NCI-H446 (cell line): ENCODE data around the gene PRKAG2.
A peak's percentile ranks its signal among the peaks of the same experiment; 100 is the strongest.
"Not testable (repeated sequence)": the region's sequence is repeated elsewhere in the genome, so short reads cannot be mapped to it uniquely, and the experiment has no call there.

ENCODE experiments used
- DNase-seq, 2 experiments: peaks; one replicate each; lab custom pipeline; 2025; lab: John Stamatoyannopoulos, UW

The PRKAG2 gene

DNA sequence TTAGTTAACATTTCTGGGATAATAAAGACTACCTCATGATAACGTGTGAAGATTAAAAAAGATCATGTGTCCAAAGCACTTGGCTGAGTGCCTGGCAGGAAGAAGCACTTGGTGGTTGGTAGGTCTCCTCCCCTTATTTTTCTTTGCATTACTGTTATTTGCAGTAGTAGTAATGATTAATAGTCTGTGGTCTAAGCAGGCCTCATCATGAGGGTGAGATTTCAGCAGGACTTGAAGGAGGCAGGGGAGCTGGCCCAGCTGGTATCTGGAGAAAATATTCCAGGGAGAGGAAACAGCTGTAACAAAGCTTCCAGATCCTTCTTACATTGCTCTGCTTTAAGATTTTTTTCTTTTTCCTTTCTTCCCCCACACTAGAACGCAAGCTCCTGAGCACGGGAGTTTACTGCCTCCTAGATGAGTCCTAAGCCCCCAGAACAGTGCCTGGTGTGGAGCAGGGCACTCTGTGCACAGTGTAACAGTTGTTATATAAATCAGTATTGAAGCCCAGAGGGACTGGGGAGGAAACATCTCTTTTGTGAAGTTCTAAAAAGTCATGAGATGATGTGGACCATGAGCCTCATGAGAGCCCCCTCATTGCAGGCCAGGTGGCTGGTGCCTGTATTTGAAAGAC is 326.1 kb downstream of the PRKAG2 start:
- no peak for DNase-seq

DNA sequence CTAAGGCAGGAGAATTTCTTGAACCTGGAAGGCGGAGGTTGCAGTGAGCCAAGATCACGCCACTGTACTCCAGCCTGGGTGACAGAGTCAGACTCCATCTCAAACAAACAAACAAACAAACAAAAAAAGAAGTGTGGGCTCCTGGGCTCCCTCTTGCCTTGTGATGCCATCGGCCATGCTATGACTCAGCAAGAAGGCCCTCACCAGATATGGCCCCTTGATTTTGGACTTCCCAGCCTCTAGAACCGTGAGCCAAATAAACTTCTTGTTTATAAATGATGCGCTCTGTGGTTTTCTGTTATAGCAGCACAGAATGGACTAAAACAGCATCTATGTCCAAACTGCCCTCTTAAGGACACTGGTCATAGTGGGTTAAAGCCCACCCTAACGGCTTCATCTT is 327.3 kb downstream of the PRKAG2 start:
- no peak for DNase-seq

- no peak for DNase-seq
These were observed 327.8 kb downstream of the PRKAG2 start for GRCh38 chr7:151549083-151549482.

DNA sequence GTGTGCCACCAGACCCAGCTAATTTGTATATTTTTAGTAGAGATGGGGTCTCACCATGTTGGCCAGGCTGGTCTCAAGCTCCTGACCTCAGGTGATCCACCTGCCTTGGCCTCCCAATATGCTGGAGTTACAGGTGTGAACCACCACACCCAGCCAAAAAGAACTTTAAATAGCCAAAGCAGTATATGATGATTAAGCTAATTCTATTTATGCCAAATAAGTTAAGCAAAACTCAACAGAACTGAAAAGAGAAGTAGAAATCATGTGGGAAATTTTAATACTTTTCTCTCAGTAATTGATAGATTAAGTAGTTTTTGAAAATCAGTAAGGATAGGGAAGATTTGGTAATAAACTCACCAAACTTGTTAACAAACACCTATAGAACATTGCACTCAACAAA is 332.7 kb downstream of the PRKAG2 start:
- no peak for DNase-seq

DNA sequence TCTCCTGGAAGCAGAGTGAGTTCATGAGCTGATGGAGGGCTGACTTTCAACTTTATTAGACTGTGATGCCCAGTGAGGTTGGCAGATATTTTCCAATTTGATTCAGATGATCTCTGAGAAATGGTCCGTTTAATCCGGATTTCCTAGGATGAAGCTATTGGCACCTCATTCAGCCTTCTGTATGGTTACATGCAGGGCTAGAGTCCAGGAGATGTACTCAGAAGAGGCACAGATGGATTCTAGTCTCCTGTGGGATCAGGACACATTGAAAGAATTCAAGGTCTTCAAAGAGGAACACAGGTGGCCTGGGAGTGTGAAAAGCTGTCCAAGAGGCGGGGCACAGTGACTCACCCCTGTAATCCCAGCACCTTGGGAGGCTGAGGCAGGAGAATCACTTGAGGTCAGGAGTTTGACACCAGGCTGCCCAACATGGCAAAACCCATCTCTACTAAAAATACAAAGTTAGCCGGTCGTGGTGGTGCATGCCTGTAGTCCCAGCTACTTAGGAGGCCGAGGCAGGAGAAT is 334.2 kb downstream of the PRKAG2 start:
- no peak for DNase-seq

DNA sequence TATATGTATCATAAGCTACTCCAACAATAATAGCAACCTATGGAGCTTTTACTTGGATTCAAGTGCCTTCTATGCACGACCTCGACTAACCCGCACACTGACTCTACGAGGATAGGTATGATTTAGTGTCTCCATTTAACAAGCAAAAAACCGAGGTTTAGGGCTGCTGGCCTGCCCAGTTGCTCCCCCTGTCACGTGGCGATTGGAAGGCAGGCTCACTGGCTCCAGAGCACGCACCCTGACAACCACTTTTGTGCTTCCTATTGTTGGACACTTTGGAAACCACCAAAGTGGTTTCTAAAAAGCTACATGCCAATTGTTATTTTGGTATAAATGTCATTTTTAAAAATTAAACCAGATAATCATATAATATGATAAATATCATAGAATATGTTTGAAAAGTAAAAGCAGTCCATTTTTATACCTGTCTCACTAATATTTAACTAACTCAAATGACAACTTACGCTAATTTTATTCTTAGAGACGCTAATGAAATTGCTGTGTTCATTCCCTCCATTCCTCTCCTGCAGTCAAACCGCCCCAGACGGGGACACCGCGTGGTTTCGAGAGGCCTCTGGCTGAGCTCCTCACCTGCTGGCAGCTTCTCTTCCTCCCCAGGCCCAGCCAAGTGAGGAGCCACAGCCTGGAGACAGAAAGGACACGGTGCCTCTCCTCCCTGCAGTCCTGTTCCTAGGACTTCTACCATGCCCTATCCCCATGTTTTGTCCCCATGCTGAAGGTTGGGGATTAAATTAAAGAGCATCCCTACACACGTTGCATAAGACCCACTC is 335.0 kb downstream of the PRKAG2 start:
- DNase-seq: no peak

DNA sequence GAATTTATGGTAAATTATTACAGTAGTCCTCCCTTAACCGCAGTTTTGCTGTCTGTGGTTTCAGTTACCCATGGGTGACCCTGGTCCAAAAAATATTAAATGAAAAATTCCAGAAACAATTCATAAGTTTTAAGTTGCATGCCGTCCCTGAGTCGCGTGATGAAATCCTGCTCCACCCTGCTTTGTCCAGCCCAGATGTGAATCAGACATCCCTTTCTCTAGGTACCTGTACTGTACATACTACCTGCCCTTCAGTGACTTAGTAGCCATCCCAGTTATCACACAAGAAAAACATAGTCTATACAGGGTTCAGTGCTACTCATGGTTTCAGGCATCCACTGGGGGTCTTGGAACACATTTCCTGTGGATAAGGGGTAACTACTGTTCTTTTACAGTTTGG is 336.8 kb downstream of the PRKAG2 start:
- DNase-seq: no peak

- no peak for DNase-seq
These were observed 337.7 kb downstream of the PRKAG2 start for GRCh38 chr7:151539088-151539671.

DNA sequence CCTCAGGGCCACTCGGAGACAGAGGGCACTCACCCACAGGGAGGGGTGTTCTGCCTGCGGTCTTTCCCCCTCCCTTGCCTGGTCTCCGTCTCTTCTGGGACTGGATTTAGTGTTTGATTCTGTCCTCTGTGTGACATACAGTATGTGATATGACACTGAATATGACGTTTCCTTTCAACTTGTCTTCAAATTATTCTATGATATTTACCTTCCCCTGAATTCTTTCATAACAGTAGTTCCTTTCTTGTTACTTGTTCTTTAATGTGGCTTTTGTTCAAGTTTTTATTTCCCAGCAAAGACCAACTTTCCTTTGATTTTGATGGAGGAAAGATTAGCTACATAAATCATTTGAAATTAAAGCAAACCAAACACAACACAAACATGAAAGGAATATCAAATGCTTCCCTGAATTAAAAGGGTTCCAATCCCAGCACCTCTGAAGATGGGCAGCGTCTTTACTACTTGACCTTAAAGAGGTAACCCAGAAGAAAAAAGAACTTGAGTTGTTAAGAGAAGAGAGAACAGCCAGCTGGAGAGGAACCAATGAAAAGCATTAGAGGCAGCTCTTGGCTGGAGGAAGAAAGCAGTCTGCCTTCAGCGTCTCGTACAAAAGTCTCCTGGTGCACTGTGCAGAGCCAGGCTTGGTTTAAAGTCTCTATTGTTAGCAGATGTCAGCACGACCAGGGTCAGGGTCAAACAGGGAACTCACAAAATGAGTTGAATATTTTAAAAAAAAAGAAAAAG is 338.9 kb downstream of the PRKAG2 start:
- DNase-seq: peak; percentile 25 to 35

DNA sequence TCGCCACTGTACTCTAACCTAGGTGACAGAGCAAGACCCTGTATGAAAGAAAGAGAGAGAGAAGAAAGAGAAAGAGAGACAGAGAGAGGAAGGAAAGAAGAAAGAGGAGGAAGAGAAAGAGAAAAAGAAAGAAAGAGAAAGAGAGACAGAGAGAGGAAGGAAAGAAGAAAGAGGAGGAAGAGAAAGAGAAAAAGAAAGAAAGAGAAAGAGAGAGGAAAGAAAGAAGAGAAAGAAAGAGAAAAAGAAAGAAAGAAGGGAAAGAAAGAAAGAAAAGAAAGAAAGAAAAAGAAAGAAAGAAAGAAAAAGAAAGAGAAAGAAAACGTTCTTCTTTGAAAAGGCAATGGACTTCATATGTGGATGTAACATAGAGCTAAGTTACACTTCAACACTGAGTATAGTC is 340.7 kb downstream of the PRKAG2 start:
- DNase-seq: not testable (repeated sequence)

DNA sequence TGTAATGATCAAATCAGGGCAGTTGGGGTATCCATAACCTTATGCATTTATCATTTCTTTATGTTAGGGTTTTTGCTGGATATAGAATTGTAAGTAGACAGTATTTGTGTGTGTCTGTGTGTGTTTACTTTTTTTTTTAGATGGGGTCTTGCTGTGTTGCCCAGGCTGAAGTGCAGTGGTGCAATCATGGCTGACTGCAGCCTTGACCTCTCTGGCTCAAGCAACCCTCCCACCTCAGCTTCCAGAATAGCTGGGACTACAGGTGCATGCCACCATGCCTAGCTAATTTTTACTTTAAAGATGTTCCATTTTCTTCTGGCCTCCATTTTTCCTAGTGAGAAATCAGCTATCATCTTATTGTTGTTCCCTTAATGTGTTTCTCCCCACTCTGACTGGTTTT is 347.1 kb downstream of the PRKAG2 start:
- no peak for DNase-seq

- DNase-seq: no peak
These were observed 352.1 kb downstream of the PRKAG2 start for GRCh38 chr7:151524845-151525244.

GRCh38 chr7:151524331-151524730 is 352.6 kb downstream of the PRKAG2 start:
- no peak for DNase-seq

DNA sequence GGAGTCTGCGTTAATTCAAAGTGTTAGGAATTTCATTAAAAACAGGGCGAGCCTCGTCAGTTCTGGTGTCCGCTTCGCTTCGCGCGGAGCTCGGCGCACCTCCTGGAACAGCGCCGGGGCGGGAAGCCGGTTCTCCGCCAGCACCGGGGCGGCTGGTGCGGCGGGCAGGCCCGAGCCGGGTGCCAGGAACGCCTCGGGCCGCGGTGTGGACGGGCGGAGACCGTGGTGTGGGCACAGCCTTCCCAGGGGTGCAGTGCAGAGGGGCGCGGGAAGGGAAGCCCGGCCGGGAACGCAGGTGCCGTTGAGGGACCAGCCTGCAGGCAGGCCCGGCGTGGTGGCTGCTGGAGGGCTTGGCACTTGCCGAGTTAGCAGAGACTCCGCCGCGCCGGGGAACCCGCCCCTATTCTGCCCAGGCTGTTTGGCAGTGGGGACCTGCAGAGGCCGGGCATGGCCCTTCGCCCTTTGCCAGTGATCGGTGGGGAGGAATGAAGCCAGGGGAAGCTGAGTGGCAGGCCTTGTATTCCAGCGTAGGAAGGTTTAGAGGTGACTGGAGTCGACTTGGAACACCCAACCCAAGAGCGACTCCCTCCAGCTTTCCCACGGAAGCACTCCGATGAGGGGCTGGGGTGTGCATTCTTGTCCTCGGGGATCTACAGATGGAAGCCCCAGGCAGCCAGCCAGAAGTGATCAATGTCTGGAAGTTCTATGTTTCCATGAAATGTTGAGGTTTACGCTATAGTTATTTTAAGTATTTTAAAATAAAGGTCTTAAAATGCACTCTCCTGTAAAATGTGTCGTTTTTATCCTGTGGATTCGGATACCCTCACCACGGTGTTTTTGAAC is 356.3 kb downstream of the PRKAG2 start:
- DNase-seq: peak; percentile 18 to 35

GRCh38 chr7:151519765-151520418 is 357.0 kb downstream of the PRKAG2 start, which contains the start of gene RHEB:
TSS of gene RHEB (minus strand) at chr7:151519895. CDS start at chr7:151519511, 384 bp downstream.
- DNase-seq: peak; percentile 97 to 99

DNA sequence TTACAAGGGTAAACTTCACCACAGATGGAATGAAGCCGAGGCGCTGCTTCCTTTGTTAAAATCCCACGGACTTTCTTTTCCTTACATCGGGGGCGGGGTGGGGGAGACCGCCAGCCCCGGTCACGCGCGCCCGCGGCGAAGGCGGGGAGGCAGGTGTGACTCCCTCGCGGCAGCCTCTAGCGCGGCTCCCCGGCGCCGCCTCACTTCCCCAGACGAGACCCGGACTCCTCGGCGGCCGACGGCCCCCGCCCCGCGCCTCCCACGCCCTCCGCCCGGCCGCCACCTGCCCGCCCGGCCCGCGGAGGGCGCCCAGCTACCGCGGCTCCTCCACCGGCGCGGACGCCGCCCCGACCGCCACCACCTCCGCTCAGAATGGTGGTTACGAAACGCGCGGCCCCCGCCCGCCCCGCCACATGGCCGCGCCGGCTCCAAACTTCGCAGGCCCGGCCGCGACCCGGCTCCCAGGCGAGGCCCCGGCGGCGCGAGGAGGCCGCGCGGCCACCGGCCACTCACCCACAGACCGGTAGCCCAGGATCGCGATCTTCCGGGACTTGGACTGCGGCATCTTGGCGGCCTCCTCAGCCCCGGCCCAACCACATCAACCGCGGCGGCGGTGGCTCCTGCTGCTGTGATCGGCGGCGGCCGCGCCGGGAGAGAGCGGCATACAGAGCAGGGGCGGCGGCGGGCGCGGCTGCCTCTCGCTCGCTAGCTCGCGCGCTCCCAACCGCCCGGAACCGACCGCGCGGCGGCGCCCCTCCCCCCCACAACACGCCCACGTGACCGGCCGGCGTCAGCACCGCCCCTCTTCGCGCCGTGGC is 357.8 kb downstream of the PRKAG2 start:
- peak in 1 of 2 experiments; percentile 18 for DNase-seq

DNA sequence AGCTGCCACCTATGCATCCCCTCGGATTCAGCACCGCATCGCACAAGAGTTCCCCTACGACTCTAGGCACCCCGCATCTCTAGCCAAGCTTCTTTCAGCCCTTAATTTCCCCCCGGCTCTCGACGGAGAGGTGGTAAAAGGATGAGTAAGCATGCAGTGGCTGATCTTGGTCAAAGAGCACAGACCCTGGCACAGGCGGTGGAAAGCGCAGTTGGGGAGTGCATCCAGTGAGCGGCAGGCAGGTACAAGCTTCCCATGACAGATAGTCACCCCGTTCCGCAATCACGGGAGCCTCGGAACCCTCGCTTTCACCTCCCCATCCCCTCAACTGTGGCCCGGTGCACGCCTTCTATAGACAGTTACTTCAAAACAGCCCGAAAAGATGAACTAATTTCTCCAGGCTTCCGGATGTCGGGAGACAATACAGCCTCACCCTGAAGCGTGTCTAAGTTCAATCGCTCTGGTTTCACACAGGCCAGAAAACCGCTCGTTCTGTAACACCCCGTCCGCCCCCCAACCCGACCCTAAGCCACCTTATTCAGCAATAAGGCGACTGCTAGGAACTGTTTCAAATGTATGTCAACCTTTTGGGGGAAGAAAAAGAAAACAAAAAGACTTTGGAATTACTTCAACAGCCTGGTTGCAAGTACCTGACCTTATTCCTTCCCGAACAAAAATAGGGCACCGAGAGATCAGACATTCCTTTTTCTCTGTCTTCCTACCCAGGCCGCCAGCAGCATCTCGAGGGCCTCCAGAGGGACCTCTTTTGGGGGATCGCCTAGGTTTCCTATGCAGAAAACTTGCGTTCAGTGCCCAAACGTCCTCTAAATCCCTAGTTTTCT is 358.6 kb downstream of the PRKAG2 start:
- no peak for DNase-seq

- DNase-seq: no peak
These were observed 359.3 kb downstream of the PRKAG2 start for GRCh38 chr7:151517601-151518104.

GRCh38 chr7:151515276-151515565 is 361.7 kb downstream of the PRKAG2 start:
- no peak for DNase-seq
